Parathyroid adenoma (tissue), 2 donors: ENCODE measurements around the gene ZDHHC19.

Source experiments
- H2AFZ ChIP-seq: fragments of 300-600 bp; sonication (generic); one replicate; pipeline ENCODE4 v1.7.0; 2017; ENCODE audit warnings: antibody characterized with exemption, mild to moderate bottlenecking
- H3K27ac ChIP-seq: fragments of 300-600 bp; sonication (generic); one replicate; pipeline ENCODE4 v1.7.0; 2017
- H3K27me3 ChIP-seq: fragments of 300-600 bp; sonication (generic); one replicate; pipeline ENCODE4 v1.7.0; 2017; ENCODE audit warnings: low read length; ENCODE audit not compliant: control insufficient read depth, insufficient read depth
- H3K36me3 ChIP-seq: fragments of 300-600 bp; sonication (generic); one replicate; pipeline ENCODE4 v1.7.0; 2017; ENCODE audit warnings: low read length; ENCODE audit not compliant: control insufficient read depth, insufficient read depth
- H3K4me1 ChIP-seq: fragments of 300-600 bp; sonication (generic); one replicate; pipeline ENCODE4 v1.7.0; 2017; ENCODE audit warnings: control low read depth
- H3K4me2 ChIP-seq: fragments of 300-600 bp; sonication (generic); one replicate; pipeline ENCODE4 v1.7.0; 2017; ENCODE audit warnings: low read length
- H3K4me3 ChIP-seq: fragments of 300-600 bp; sonication (generic); one replicate; pipeline ENCODE4 v1.7.0; 2017; ENCODE audit warnings: low read depth, low read length
- H3K79me2 ChIP-seq: fragments of 300-600 bp; sonication (generic); one replicate; pipeline ENCODE4 v1.7.0; 2017; ENCODE audit warnings: control low read depth
- H3K9ac ChIP-seq: fragments of 300-600 bp; sonication (generic); one replicate; pipeline ENCODE4 v1.7.0; 2017; ENCODE audit warnings: mild to moderate bottlenecking
- H3K9me3 ChIP-seq: fragments of 300-600 bp; sonication (generic); one replicate; pipeline ENCODE4 v1.7.0; 2017; ENCODE audit warnings: low read length; ENCODE audit not compliant: control insufficient read depth
- CTCF ChIP-seq: fragments of 300-600 bp; sonication (generic); IDR thresholded peaks from one replicate; pipeline ENCODE4 v1.7.0; 2017; ENCODE audit warnings: antibody characterized with exemption, mild to moderate bottlenecking
- donor health status: primary hyperparathyroidism.

Gene ZDHHC19

GRCh38 chr3:196225763-196226364 is 14.7 kb upstream of the ZDHHC19 start:
- no peak overlapping the region for H3K4me3 ChIP-seq
- no peaks in the 10 kb centered on the region for H3K9me3 ChIP-seq
- no peaks in the 10 kb centered on the region for H3K36me3 ChIP-seq
- no peak overlapping the region for H3K27ac ChIP-seq
- H3K9ac ChIP-seq = no peak overlapping the region
- no peaks in the 10 kb centered on the region for H3K79me2 ChIP-seq
- no peak overlapping the region for H2AFZ ChIP-seq
- TF ChIP-seq CTCF = no peak
- no peaks in the 10 kb centered on the region for H3K27me3 ChIP-seq
- no peaks in the 10 kb centered on the region for H3K4me1 ChIP-seq
- H3K4me2 ChIP-seq = no peak overlapping the region

GRCh38 chr3:196225086-196225485 is 13.9 kb upstream of the ZDHHC19 start:
- H3K79me2 ChIP-seq = no peaks in the 10 kb centered on the region
- no peak overlapping the region for H3K27ac ChIP-seq
- H3K4me3 ChIP-seq = no peak overlapping the region
- no peak for TF ChIP-seq CTCF
- H3K4me2 ChIP-seq = no peak overlapping the region
- H2AFZ ChIP-seq = no peak overlapping the region
- H3K9me3 ChIP-seq = no peaks in the 10 kb centered on the region
- H3K4me1 ChIP-seq = no peaks in the 10 kb centered on the region
- H3K36me3 ChIP-seq = no peaks in the 10 kb centered on the region
- H3K27me3 ChIP-seq = no peaks in the 10 kb centered on the region
- H3K9ac ChIP-seq = no peak overlapping the region

- Histone ChIP-seq H3K9ac (no peak overlapping the region), H3K27me3 (no peaks in the 10 kb centered on the region), H2AFZ (no peak overlapping the region)
These were observed 11.8 kb upstream of the ZDHHC19 start for GRCh38 chr3:196222876-196223595.

GRCh38 chr3:196220991-196221390 is 9.8 kb upstream of the ZDHHC19 start:
- Histone ChIP-seq H3K4me3 (no peak overlapping the region), H3K27ac (no peak overlapping the region)

More at GRCh38 chr3:196222876-196223595, 11.8 kb upstream of the ZDHHC19 start:
- Histone ChIP-seq H3K36me3 (no peaks in the 10 kb centered on the region), H3K79me2 (no peaks in the 10 kb centered on the region), H3K27ac (no peak overlapping the region), H3K4me1 (no peaks in the 10 kb centered on the region), H3K4me3 (no peak overlapping the region), H3K9me3 (no peaks in the 10 kb centered on the region), H3K4me2 (no peak overlapping the region)
- TF ChIP-seq CTCF = no peak

More at GRCh38 chr3:196220991-196221390, 9.8 kb upstream of the ZDHHC19 start:
- H3K79me2 ChIP-seq = no peaks in the 10 kb centered on the region
- no peak overlapping the region for H3K9ac ChIP-seq
- TF ChIP-seq CTCF = no peak
- no peaks in the 10 kb centered on the region for H3K36me3 ChIP-seq
- H2AFZ ChIP-seq = no peak overlapping the region
- H3K4me2 ChIP-seq = no peak overlapping the region
- H3K27me3 ChIP-seq = no peaks in the 10 kb centered on the region
- H3K4me1 ChIP-seq = peaks cover 7% of the 10 kb centered on the region
- no peaks in the 10 kb centered on the region for H3K9me3 ChIP-seq
